Vagina (tissue), 2 donors: ENCODE data around the gene REPS2. TPM values are rescaled to one million over a fixed set of nuclear protein-coding genes. Genes with fewer than 3 reads are reported as not detected.

Experiments used
- DNase-seq, 2 donors: peaks; one replicate each; pipeline ENCODE4 v3.0.0-alpha.2; 2017; ENCODE audit errors: extremely low spot score in 2 of 2
- H3K27ac ChIP-seq: fragments of 200-600 bp; sonication (generic); one replicate; pipeline ENCODE4 v1.5.1; 2019
- H3K27me3 ChIP-seq: fragments of 200-600 bp; sonication (generic); one replicate; pipeline ENCODE4 v1.5.1; 2019
- H3K36me3 ChIP-seq, 2 donors: fragments of 200-600 bp; sonication (generic); one replicate each; pipeline ENCODE4 v1.5.1; 2017 to 2019
- H3K4me1 ChIP-seq: fragments of 200-600 bp; sonication (generic); one replicate; pipeline ENCODE4 v1.5.1; 2019
- H3K4me3 ChIP-seq, 2 donors: fragments of 200-600 bp; sonication (generic); 1 replicate in 1 of 2; 2 replicates in 1 of 2; pipeline ENCODE4 v1.5.1; 2016 to 2019
- H3K9me3 ChIP-seq: fragments of 200-600 bp; sonication (generic); one replicate; pipeline ENCODE4 v1.5.1; 2019
- CTCF ChIP-seq, 3 experiments: fragments of 450-650 bp in 2 of 3; fragments of 200-600 bp in 1 of 3; sonication (generic) in 1 of 3; IDR thresholded peaks; one replicate each; pipeline ENCODE4 v1.5.1; 2017 to 2019; ENCODE audit warnings: antibody characterized with exemption in 3 of 3, mild to moderate bottlenecking in 2 of 3, moderate library complexity in 2 of 3
- POLR2A ChIP-seq, 2 donors: fragments of 450-650 bp; IDR thresholded peaks; one replicate each; pipeline ENCODE4 v1.6.1; 2017; ENCODE audit warnings: antibody characterized with exemption in 2 of 2, mild to moderate bottlenecking in 2 of 2, moderate library complexity in 2 of 2
- POLR2AphosphoS5 ChIP-seq, 2 donors: sonication (generic); formaldehyde crosslinking; IDR thresholded peaks; one replicate each; pipeline ENCODE4 v1.9.0; 2017; ENCODE audit warnings: antibody characterized with exemption in 2 of 2, mild to moderate bottlenecking in 2 of 2, low read depth in 1 of 2; ENCODE audit not compliant: insufficient read depth in 1 of 2
- intact Hi-C: fragments of 100-400 bp; cut with DNase I; formaldehyde crosslinking; loops from one replicate; pipeline ENCODE4 v1.15.1; 2023
- total RNA-seq: library from RNA; depleted of rRNA; stranded (reverse); fragments of >200 nt; gene quantifications from one replicate; pipeline ENCODE4 v1.2.3, GENCODE V29; 2016

Gene REPS2
- total RNA-seq, 1 donor from 2014 or later = 10.8 TPM

DNA sequence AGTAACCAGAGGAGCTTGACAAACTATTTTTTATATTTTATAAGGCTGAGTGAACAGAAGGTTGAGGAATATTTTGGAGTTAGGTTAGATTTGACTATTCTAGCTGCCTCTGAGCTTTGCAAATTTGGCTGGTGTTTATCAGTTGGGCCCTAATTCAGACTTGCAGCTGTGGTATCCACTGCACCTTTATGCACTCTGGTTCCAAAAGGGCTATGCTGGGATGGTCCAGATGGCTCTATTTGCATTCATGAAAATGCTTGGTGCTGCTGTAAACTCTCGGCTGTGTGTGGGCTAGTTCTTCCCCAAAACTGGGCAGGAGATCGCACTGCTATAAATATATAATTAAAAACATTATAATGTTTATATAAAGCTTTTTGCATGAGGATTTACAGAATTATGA is 106.3 kb downstream of the REPS2 start:
- Histone ChIP-seq H3K4me1 (no peaks in the 10 kb centered on the region), H3K4me3 (no peak overlapping the region), H3K27ac (no peak overlapping the region), H3K36me3 (no peaks in the 10 kb centered on the region), H3K9me3 (no peaks in the 10 kb centered on the region), H3K27me3 (no peaks in the 10 kb centered on the region)
- no peak for TF ChIP-seq POLR2A (IDR thresholded peaks at IDR 0.05)
- no peak for TF ChIP-seq CTCF (IDR thresholded peaks at IDR 0.05)
- TF ChIP-seq POLR2AphosphoS5 (IDR thresholded peaks at IDR 0.05; ENCODE audit: insufficient read depth in 1 of 2, low read depth in 1 of 2) = no peak
- intact Hi-C loops = no loop called here
- DNase-seq = no peak

GRCh38 chrX:17053502-17053901 is 107.0 kb downstream of the REPS2 start:
- no peak overlapping the region for H3K27ac ChIP-seq
- H3K36me3 ChIP-seq = no peaks in the 10 kb centered on the region
- no peaks in the 10 kb centered on the region for H3K27me3 ChIP-seq
- H3K4me3 ChIP-seq = no peak overlapping the region
- TF ChIP-seq POLR2AphosphoS5 (IDR thresholded peaks at IDR 0.05; ENCODE audit: insufficient read depth in 1 of 2, low read depth in 1 of 2) (no peak), CTCF (IDR thresholded peaks at IDR 0.05) (no peak), POLR2A (IDR thresholded peaks at IDR 0.05) (no peak)
- DNase-seq = no peak
- H3K9me3 ChIP-seq = no peaks in the 10 kb centered on the region
- intact Hi-C loops = no loop called here
- H3K4me1 ChIP-seq = no peaks in the 10 kb centered on the region

- intact Hi-C loops = no loop called here
- H3K9me3 ChIP-seq = no peaks in the 10 kb centered on the region
- no peak overlapping the region for H3K4me3 ChIP-seq
- H3K27me3 ChIP-seq = no peaks in the 10 kb centered on the region
- H3K36me3 ChIP-seq = no peaks in the 10 kb centered on the region
- no peaks in the 10 kb centered on the region for H3K4me1 ChIP-seq
- TF ChIP-seq POLR2AphosphoS5 (IDR thresholded peaks at IDR 0.05; ENCODE audit: insufficient read depth in 1 of 2, low read depth in 1 of 2) = no peak
- TF ChIP-seq POLR2A (IDR thresholded peaks at IDR 0.05) = no peak
- no peak for TF ChIP-seq CTCF (IDR thresholded peaks at IDR 0.05)
- no peak overlapping the region for H3K27ac ChIP-seq
- DNase-seq = no peak
Measured at GRCh38 chrX:17056868-17057608, 110.6 kb downstream of the REPS2 start.

DNA sequence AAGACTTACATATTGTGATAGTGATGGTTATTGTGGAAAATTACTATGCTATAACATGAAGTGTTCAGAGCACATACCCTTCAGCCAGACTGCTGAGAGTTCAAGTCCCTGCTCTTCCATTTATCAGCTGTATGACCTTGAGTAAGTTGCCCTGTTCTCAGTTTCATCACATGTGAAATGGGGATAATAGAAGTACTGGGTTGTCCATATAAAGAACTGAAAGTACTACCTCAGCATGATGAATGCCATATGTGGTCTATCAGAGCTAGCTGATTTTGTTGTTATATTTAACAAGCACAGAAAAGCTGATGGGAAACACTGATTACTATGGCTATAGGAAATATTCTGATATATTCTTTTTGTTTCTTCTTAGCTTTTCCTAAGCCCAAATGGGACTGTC is 115.6 kb downstream of the REPS2 start:
- Histone ChIP-seq H3K27me3 (no peaks in the 10 kb centered on the region), H3K4me1 (no peaks in the 10 kb centered on the region), H3K27ac (no peak overlapping the region), H3K36me3 (no peaks in the 10 kb centered on the region), H3K9me3 (no peaks in the 10 kb centered on the region), H3K4me3 (no peak overlapping the region)
- intact Hi-C loops = no loop called here
- no peak for TF ChIP-seq CTCF (IDR thresholded peaks at IDR 0.05)
- no peak for TF ChIP-seq POLR2AphosphoS5 (IDR thresholded peaks at IDR 0.05; ENCODE audit: insufficient read depth in 1 of 2, low read depth in 1 of 2)
- no peak for TF ChIP-seq POLR2A (IDR thresholded peaks at IDR 0.05)
- no peak for DNase-seq

GRCh38 chrX:17065100-17065499 is 118.6 kb downstream of the REPS2 start:
- DNase-seq = no peak
- H3K4me3 ChIP-seq = no peak overlapping the region
- no peak for TF ChIP-seq POLR2AphosphoS5 (IDR thresholded peaks at IDR 0.05; ENCODE audit: insufficient read depth in 1 of 2, low read depth in 1 of 2)
- TF ChIP-seq POLR2A (IDR thresholded peaks at IDR 0.05) = no peak
- no peak for TF ChIP-seq CTCF (IDR thresholded peaks at IDR 0.05)
- no peaks in the 10 kb centered on the region for H3K27me3 ChIP-seq
- no peaks in the 10 kb centered on the region for H3K4me1 ChIP-seq
- H3K9me3 ChIP-seq = no peaks in the 10 kb centered on the region
- intact Hi-C loops = no loop called here
- H3K27ac ChIP-seq = no peak overlapping the region
- H3K36me3 ChIP-seq = no peaks in the 10 kb centered on the region
